Small intestine (tissue), 7 donors: Measurements from ENCODE around the gene ANXA11. TPM values are rescaled to one million over a fixed set of nuclear protein-coding genes. Genes with fewer than 3 reads are reported as not detected.

Experiments used
- DNase-seq, 2 donors: peaks; one replicate each; pipeline versions ENCODE4 v3.0.0 to v3.0.0-alpha.2; 2013
- FAIRE-seq: peaks from 2 replicates; lab custom pipeline; 2012; peaks lifted over from hg19 to GRCh38; lab: Jason Lieb, UNC
- H3K27ac ChIP-seq, 3 donors: one replicate each; pipeline ENCODE4 v1.5.1; 2013; ENCODE audit warnings: low read length in 2 of 3, mild to moderate bottlenecking in 2 of 3, control low read depth in 1 of 3, inconsistent platforms in 1 of 3, low read depth in 1 of 3, moderate library complexity in 1 of 3
- H3K27me3 ChIP-seq, 3 donors: one replicate each; pipeline ENCODE4 v1.6.1; 2013; ENCODE audit warnings: low read length in 3 of 3, inconsistent platforms in 1 of 3; ENCODE audit not compliant: control insufficient read depth in 3 of 3, insufficient read depth in 3 of 3
- H3K36me3 ChIP-seq, 3 donors: one replicate each; pipeline ENCODE4 v1.6.1; 2013; ENCODE audit warnings: low read length in 3 of 3, inconsistent platforms in 1 of 3, low read depth in 1 of 3, mild to moderate bottlenecking in 1 of 3, moderate library complexity in 1 of 3; ENCODE audit not compliant: control insufficient read depth in 3 of 3, insufficient read depth in 2 of 3
- H3K4me1 ChIP-seq, 3 donors: one replicate each; pipeline ENCODE4 v1.6.1; 2013; ENCODE audit warnings: low read length in 2 of 3, inconsistent platforms in 1 of 3, low read depth in 1 of 3, mild to moderate bottlenecking in 1 of 3, moderate library complexity in 1 of 3; ENCODE audit not compliant: control insufficient read depth in 3 of 3, insufficient read depth in 2 of 3
- H3K4me3 ChIP-seq, 3 donors: one replicate each; pipeline ENCODE4 v1.5.1; 2013; ENCODE audit warnings: low read length in 3 of 3, control low read depth in 1 of 3, inconsistent platforms in 1 of 3, low read depth in 1 of 3, mild to moderate bottlenecking in 1 of 3, moderate library complexity in 1 of 3
- H3K9me3 ChIP-seq, 2 donors: one replicate each; pipeline ENCODE4 v1.6.1; 2013; ENCODE audit warnings: low read depth in 1 of 2, low read length in 1 of 2; ENCODE audit not compliant: control insufficient read depth in 2 of 2, insufficient read depth in 1 of 2
- WGBS, 3 donors: extraction: QIAGEN DNeasy Blood & Tissue Kit; methylation state at CpG; one replicate each; pipeline ENCODE4 v1.1.7; 2013; 5-methylcytosine and 5-hydroxymethylcytosine counted together
- polyA plus RNA-seq, 4 donors: library from polyadenylated mRNA; stranded (reverse) in 3 of 4; unstranded in 1 of 4; fragments of 200-250 nt in 3 of 4; fragments of 120-200 nt in 1 of 4; gene quantifications; one replicate each; pipeline versions ENCODE4 v1.2.1 to v1.2.3, GENCODE V29; 2013
- donor health status: healthy with polysubstance abuse.
- donor health status: control.
- donor health status: control.
- donor health status: Bipolar disorder and iron deficiency.
- donor health status: healthy.

Gene ANXA11
- polyA plus RNA-seq, 4 donors = 110 to 363 (median 209) TPM

DNA sequence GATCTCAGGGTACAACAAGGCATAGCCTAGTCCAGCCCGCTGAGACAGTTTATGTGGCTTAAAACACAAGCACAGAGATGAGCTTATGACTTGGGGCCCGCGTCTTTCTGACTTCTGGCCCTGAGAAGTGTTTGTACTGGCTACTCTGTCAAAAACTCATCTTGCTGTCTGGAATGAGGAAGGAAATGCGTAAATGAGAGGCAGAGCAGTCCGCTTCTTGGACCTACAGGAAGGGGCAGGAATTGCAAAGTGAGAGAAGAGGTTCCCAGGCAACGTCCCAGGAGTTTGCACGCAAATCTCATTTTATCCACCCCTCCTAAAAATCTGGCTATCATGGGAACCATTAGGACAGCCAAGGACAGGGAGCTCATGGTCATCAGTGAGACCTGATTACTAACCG lies 5.5 kb downstream of the ANXA11 start:
- FAIRE-seq (no peak), DNase-seq (peak; percentile 62 to 64)
- peaks cover 0 to 23% (median 6%) of the 10 kb centered on the region in 3 donors for H3K36me3 ChIP-seq
- H3K27me3 ChIP-seq = no peaks in the 10 kb centered on the region
- WGBS, 3 donors = 30 to 42% (median 36%) methylated on average over 8 of the region's 8 CpGs
- H3K4me3 ChIP-seq = no peak overlapping the region
- peaks cover 25 to 84% (median 51%) of the 10 kb centered on the region in 3 donors for H3K4me1 ChIP-seq
- H3K9me3 ChIP-seq = no peaks in the 10 kb centered on the region
- peak overlapping the region in 2 of 3 donors; percentile 35 to 91 for H3K27ac ChIP-seq

DNA sequence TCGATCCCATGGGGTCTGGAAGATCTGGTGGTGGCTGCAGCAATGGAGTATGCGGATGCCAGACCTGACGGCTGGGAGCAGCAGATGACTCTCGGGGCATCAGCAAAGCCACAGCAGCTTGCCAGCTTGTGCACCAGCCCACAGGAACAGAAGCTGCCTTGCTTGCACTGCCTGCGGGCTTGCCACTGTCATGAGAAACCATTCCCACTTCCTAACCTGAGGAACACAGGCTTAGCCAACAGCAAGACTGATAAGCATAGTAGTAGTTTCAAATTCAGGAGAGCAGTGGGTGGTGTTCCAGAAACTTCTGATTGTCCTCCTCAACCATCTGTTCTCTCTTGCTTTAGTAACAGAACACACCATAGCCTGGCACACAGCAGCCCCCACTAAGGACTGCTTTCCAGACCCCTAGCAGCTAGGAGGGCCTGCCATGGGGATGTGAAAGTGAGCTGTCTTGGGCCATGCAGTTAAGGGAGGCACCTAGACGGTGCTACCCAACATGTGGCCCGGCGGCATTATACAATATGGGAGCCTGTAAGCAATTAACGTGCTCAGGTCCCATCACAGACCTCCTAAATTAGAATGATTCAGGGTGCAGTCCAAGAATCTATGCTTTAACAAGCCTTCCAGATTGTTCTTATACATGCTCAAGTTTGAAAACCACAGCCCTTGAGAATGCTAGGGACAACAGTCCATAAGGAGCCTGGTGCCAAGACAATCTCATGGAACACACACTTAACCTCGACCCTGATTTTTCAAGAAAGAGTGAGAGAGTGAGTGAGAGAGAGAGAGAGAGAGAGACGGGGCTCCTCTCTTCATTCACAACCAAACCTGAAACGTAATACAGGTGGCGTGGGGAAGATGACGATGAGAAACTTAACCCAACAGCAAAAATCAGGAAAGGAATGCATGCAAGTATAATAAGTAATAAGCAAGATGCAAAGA lies 7.1 kb downstream of the ANXA11 start:
- Histone ChIP-seq H3K36me3 (peaks cover 0 to 29% (median 6%) of the 10 kb centered on the region in 3 donors), H3K4me1 (peaks cover 26 to 76% (median 51%) of the 10 kb centered on the region in 3 donors), H3K4me3 (no peak overlapping the region), H3K27me3 (no peaks in the 10 kb centered on the region), H3K27ac (peak overlapping the region; percentile 13 to 53 (median 29)), H3K9me3 (no peaks in the 10 kb centered on the region)
- DNase-seq = no peak
- WGBS, 3 donors = 66 to 73% (median 68%) methylated on average over 14 of the region's 14 CpGs
- FAIRE-seq = no peak

DNA sequence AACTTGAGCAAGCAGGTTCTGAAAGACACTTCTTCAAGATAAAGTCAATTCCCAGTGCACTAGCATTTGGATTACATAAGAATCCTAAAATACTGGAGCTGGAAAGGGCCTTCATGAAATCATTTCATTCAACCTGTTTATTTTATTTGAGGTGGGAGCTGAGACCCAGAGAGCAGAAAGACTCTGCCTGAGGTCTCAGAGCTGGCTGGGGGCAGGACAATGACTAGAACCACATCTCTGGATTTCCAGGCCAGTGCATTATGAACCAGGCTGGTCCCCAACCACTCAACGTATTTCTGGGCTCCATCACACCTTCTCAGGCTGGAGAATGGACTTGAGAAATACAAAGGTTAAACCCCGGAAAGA lies 8.4 kb downstream of the ANXA11 start:
- H3K4me1 ChIP-seq = peaks cover 27 to 66% (median 48%) of the 10 kb centered on the region in 3 donors
- H3K27me3 ChIP-seq = no peaks in the 10 kb centered on the region
- DNase-seq (no peak), FAIRE-seq (no peak)
- H3K27ac ChIP-seq = peak overlapping the region; percentile 95 to 98 (median 95)
- 8 to 53% (median 21%) methylated on average over 2 of the region's 2 CpGs for WGBS, 3 donors
- peaks cover 0 to 2% of the 10 kb centered on the region in 2 donors for H3K9me3 ChIP-seq
- H3K4me3 ChIP-seq = peak overlapping the region in 1 of 3 donors; percentile 12
- peaks cover 0 to 30% (median 6%) of the 10 kb centered on the region in 3 donors for H3K36me3 ChIP-seq

DNA sequence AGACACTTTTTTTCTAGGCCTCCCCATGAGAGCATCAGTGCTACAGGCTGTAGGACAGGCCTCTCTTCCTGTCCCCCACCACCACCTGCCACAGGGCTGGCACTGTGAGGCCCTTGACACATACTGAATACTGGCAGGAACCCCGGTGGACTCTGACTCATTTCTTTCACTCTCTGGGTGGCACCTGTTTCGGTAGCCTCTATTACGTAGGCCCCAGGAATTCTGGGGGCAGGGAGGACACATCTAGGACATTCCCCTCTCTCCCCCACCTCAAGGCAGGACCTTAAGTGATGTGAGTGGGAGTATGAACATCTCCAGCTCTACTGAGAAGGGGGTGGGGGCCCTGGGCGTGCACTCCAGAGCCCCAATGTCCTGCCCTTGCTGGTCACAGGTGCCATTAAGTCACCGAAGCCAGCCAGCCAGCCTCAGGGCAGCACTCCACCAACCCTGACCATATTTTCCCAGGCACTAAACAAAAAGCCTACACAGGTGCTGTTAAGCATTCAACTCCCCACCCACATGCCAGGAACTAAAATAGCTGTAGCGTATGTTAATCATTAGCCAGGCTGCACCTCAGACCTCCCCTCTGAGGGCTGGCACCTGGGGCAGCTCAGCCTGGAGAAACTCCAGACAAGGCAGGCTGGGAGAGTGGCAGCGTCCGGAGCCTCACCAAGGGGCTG lies 8.9 kb downstream of the ANXA11 start:
- peak overlapping the region in 1 of 3 donors; percentile 12 for H3K4me3 ChIP-seq
- 15 to 46% (median 21%) methylated on average over 8 of the region's 8 CpGs for whole genome bisulfite sequencing, 3 donors
- H3K27ac ChIP-seq = peak overlapping the region; percentile 95 to 98 (median 95)
- H3K4me1 ChIP-seq = peaks cover 24 to 66% (median 46%) of the 10 kb centered on the region in 3 donors
- peaks cover 0 to 32% (median 6%) of the 10 kb centered on the region in 3 donors for H3K36me3 ChIP-seq
- DNase-seq (peak; percentile 95 to 96), FAIRE-seq (no peak)
- peaks cover 0 to 5% of the 10 kb centered on the region in 2 donors for H3K9me3 ChIP-seq
- H3K27me3 ChIP-seq = no peaks in the 10 kb centered on the region

DNA sequence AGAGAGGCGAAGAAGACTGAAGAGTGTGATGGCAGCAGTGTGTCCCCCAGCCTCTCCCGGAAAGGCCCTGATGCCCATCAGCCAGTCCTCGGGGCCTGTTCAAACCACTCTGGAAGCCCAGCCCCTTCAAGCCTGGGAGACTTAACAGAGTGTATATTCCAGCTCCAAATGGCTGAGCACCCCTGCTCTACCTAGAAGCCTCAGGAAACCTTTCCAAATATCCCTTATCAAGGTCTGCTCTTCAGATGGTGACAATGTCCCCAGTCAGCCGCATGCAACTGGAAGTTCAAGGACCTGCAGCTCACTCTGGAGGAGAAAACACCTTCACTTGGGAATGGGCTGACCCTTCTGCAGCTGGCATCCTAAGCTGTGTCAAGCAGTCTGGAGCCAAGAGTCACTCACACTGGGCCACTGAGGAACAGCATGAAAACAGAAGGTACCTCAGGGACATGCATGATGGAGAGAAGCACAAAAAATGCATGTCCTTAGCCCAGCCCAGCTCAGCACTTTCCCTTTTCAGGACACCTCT lies 10.2 kb downstream of the ANXA11 start:
- DNase-seq (no peak), FAIRE-seq (no peak)
- Histone ChIP-seq H3K4me3 (no peak overlapping the region), H3K36me3 (peaks cover 0 to 24% (median 0%) of the 10 kb centered on the region in 3 donors), H3K9me3 (peaks cover 0 to 5% of the 10 kb centered on the region in 2 donors), H3K27me3 (no peaks in the 10 kb centered on the region), H3K27ac (peak overlapping the region; percentile 95 to 98 (median 95)), H3K4me1 (peaks cover 16 to 57% (median 34%) of the 10 kb centered on the region in 3 donors)
- 75 to 82% (median 81%) methylated on average over 4 of the region's 4 CpGs for WGBS, 3 donors

DNA sequence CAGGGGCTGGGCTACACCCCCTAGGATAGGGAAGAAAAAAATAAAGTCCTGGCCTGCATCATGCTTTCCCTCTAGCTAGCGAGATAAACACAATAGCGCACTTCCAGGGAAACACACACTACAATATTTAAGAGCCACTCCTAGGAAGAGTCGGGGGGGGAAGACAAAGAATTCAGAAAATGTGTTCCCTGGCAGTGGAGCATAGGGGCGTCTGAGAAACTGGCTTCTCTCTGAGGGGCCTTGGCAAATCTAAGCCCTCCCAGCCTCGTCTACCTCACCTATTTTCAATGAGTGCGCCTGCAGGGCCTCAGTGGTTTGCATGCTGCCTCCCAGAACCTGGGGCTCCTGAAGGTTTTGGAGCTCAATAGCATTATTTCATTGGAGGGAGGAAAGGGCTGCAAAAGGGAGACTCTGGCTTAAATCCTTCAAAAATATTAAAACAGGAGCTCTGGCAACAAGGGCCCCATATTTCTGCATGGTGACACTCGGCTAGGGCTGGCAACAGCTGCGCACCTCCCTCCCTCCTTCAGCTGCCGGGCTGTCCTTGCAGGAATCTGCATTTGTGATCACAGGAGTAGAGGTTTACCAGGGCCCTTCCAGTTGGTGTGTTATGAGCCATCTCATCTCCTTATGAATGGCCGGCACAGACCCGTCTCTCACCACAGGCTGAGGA lies 10.8 kb downstream of the ANXA11 start:
- Histone ChIP-seq H3K27ac (peak overlapping the region; percentile 95 to 98 (median 95)), H3K9me3 (peaks cover 0 to 5% of the 10 kb centered on the region in 2 donors), H3K27me3 (no peaks in the 10 kb centered on the region), H3K4me1 (peaks cover 17 to 52% (median 36%) of the 10 kb centered on the region in 3 donors), H3K4me3 (no peak overlapping the region), H3K36me3 (peaks cover 0 to 24% (median 0%) of the 10 kb centered on the region in 3 donors)
- WGBS, 3 donors = 66 to 76% (median 73%) methylated on average over 11 of the region's 11 CpGs
- DNase-seq = no peak
- FAIRE-seq = no peak

DNA sequence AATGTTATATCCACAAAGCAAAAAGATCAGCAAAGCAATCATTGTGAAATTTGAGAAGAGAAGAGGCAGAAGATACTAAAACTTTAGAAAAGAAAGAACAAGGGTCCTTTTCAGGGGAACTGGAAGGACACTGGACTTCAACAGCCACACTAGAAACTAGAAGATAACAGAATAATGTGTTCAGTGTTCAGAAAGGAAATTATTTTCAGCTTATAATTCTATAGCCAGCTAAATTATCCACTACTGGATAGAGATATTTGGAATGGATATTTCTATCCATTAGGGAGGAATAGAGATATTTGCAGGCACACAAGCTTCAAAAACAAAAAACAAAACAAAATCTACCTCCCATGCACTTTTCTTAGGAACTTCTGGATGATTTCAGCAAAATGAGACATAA lies 12.8 kb downstream of the ANXA11 start:
- peaks cover 0 to 29% (median 0%) of the 10 kb centered on the region in 3 donors for H3K36me3 ChIP-seq
- H3K27ac ChIP-seq = no peak overlapping the region
- no peak overlapping the region for H3K4me3 ChIP-seq
- DNase-seq (no peak), FAIRE-seq (no peak)
- peaks cover 33 to 60% (median 43%) of the 10 kb centered on the region in 3 donors for H3K4me1 ChIP-seq
- H3K27me3 ChIP-seq = no peaks in the 10 kb centered on the region
- H3K9me3 ChIP-seq = peaks cover 0 to 5% of the 10 kb centered on the region in 2 donors
